Panc1 (cell line): ENCODE data around the gene ANKRD33B. TPM values are rescaled to one million over a fixed set of nuclear protein-coding genes. Genes with fewer than 3 reads are reported as not detected.
A peak's percentile ranks its signal among the peaks of the same experiment; 100 is the strongest.
"Not testable (repeated sequence)": the region's sequence is repeated elsewhere in the genome, so short reads cannot be mapped to it uniquely, and the experiment has no call there.

Experiments
- ATAC-seq: fragments of 200-7000 bp; cut with Tn5 transposase; 2 replicates; pipeline ENCODE4 v1.9.1; 2020; ENCODE audit warnings: mild to moderate bottlenecking, moderate library complexity
- Bru-seq: library from RNA; stranded (reverse); fragments of 400-500 nt; gene quantifications from one replicate; lab custom pipeline; 2021; lab: Mats Ljungman, UMichigan
- BruChase-seq, 2 experiments: library from RNA; stranded (reverse); fragments of 400-500 nt; gene quantifications; one replicate each; lab custom pipeline; 2021; lab: Mats Ljungman, UMichigan
- BruUV-seq: library from RNA; stranded (reverse); fragments of 400-500 nt; replicated peaks from 2 replicates; lab custom pipeline; 2021; lab: Mats Ljungman, UMichigan
- CTCF ChIA-PET: fragments of 300-600 bp; sonication (Branson Sonifier 250); formaldehyde crosslinking; loops from one replicate; lab custom pipeline; 2022; ENCODE audit warnings: antibody characterized with exemption; lab: Charles Lee
- POLR2A ChIA-PET: fragments of 300-600 bp; sonication (Branson Sonifier 250); formaldehyde crosslinking; loops from one replicate; lab custom pipeline; 2022; ENCODE audit warnings: antibody characterized with exemption; lab: Charles Lee
- DNase-seq: peaks from one replicate; pipeline ENCODE4 v3.0.0-alpha.2; 2010; ENCODE audit warnings: low read depth, low spot score
- H3K27ac ChIP-seq: 2 replicates; pipeline ENCODE4 v1.5.1; 2011; ENCODE audit warnings: mild to moderate bottlenecking, low read length, inconsistent platforms
- H3K27me3 ChIP-seq: fragments of 200-500 bp; sonication (Bioruptor generic); 2 replicates; pipeline ENCODE4 v1.6.0; 2014; ENCODE audit warnings: low read length, inconsistent platforms; ENCODE audit not compliant: control insufficient read depth, insufficient read depth
- H3K36me3 ChIP-seq: fragments of 200-500 bp; sonication (Bioruptor generic); 2 replicates; pipeline ENCODE4 v1.5.1; 2014; ENCODE audit warnings: inconsistent platforms, mild to moderate bottlenecking, low read length, moderate library complexity; ENCODE audit not compliant: control insufficient read depth, insufficient read depth
- H3K4me1 ChIP-seq: 2 replicates; pipeline ENCODE4 v1.5.1; 2011; ENCODE audit warnings: inconsistent platforms, mild to moderate bottlenecking, low read length, moderate library complexity; ENCODE audit not compliant: control insufficient read depth, insufficient read depth
- H3K4me3 ChIP-seq, 2 experiments: 2 replicates each; pipeline ENCODE4 v1.5.1; 2011 to 2012; ENCODE audit warnings: low read depth in 2 of 2, low read length in 2 of 2, mild to moderate bottlenecking in 2 of 2, inconsistent platforms in 1 of 2, moderate library complexity in 1 of 2
- H3K9me3 ChIP-seq: fragments of 200-500 bp; sonication (Bioruptor generic); 2 replicates; pipeline ENCODE4 v1.5.1; 2014; ENCODE audit warnings: low read depth, mild to moderate bottlenecking, inconsistent platforms, low read length, moderate library complexity; ENCODE audit not compliant: control insufficient read depth, insufficient read depth
- POLR2AphosphoS5 ChIP-seq: IDR thresholded peaks from 2 replicates; pipeline ENCODE4 v1.6.1; 2012; ENCODE audit warnings: mild to moderate bottlenecking, low read depth, low read length, moderate library complexity
- SIN3A ChIP-seq: IDR thresholded peaks from 2 replicates; pipeline ENCODE4 v1.6.1; 2012; ENCODE audit warnings: low read depth, mild to moderate bottlenecking, low read length, moderate library complexity, borderline replicate concordance; ENCODE audit not compliant: insufficient read depth
- TCF7L2 ChIP-seq: IDR thresholded peaks from 2 replicates; pipeline ENCODE4 v1.6.1; 2011; ENCODE audit warnings: mild to moderate bottlenecking, low read depth, low read length, inconsistent platforms
- in situ Hi-C: cut with HindIII; loops from 2 replicates; pipeline ENCODE4 v1.10.0; 2016; ENCODE audit warnings: low sequenced_read_pairs, low pct_unique_long_range_greater_than_20kb
- intact Hi-C: fragments of 100-400 bp; cut with micrococcal nuclease; formaldehyde crosslinking; loops from one replicate; pipeline ENCODE4 v1.10.0; 2022; ENCODE audit not compliant: unreplicated experiment
- long read RNA-seq: library from polyadenylated mRNA; unstranded; transcript quantifications from one replicate; pipeline ENCODE4 v2.0.0, GENCODE V29; 2021; ENCODE audit not compliant: unreplicated experiment
- polyA plus RNA-seq: library from polyadenylated mRNA; unstranded; fragments of >200 nt; gene quantifications from one replicate; pipeline ENCODE4 v1.2.1, GENCODE V29; 2012; ENCODE audit warnings: missing spikeins; ENCODE audit not compliant: insufficient read length
- total RNA-seq: library from RNA; stranded (reverse); gene quantifications from one replicate; pipeline ENCODE4 v1.2.1, GENCODE V29; 2021; ENCODE audit not compliant: unreplicated experiment
- TF ChIP-seq, protein P1 (sequence below): fragments of 450-650 bp; IDR thresholded peaks from 2 replicates; pipeline ENCODE4 v1.5.1; 2017; ENCODE audit warnings: mild to moderate bottlenecking
- TF ChIP-seq, protein P2 (sequence below), 2 experiments: IDR thresholded peaks; 2 replicates each; pipeline ENCODE4 v1.6.1; 2011 to 2012; ENCODE audit warnings: low read depth in 2 of 2, control low read depth in 1 of 2, low read length in 1 of 2, mild to moderate bottlenecking in 1 of 2, moderate library complexity in 1 of 2; ENCODE audit not compliant: insufficient read depth in 1 of 2

The ANKRD33B gene
- total RNA-seq, result 19.1 TPM
- 7.7 TPM for polyA plus RNA-seq
- percentile 75 among the genes with signal in this experiment for Bru-seq, nascent RNA
- BruChase-seq, experiment 1, labeled RNA remaining after a 2-hour chase, result percentile 76 among the genes with signal in this experiment
- BruChase-seq, experiment 2, labeled RNA remaining after a 6-hour chase, result percentile 72 among the genes with signal in this experiment
- long read RNA-seq, full-length matches to known transcripts, result 1 of 34 reads
- long read RNA-seq, partial matches to known transcripts, result 1 of 34 reads
- long read RNA-seq, other reads (novel, unspliced or antisense), result 32 of 34 reads

DNA sequence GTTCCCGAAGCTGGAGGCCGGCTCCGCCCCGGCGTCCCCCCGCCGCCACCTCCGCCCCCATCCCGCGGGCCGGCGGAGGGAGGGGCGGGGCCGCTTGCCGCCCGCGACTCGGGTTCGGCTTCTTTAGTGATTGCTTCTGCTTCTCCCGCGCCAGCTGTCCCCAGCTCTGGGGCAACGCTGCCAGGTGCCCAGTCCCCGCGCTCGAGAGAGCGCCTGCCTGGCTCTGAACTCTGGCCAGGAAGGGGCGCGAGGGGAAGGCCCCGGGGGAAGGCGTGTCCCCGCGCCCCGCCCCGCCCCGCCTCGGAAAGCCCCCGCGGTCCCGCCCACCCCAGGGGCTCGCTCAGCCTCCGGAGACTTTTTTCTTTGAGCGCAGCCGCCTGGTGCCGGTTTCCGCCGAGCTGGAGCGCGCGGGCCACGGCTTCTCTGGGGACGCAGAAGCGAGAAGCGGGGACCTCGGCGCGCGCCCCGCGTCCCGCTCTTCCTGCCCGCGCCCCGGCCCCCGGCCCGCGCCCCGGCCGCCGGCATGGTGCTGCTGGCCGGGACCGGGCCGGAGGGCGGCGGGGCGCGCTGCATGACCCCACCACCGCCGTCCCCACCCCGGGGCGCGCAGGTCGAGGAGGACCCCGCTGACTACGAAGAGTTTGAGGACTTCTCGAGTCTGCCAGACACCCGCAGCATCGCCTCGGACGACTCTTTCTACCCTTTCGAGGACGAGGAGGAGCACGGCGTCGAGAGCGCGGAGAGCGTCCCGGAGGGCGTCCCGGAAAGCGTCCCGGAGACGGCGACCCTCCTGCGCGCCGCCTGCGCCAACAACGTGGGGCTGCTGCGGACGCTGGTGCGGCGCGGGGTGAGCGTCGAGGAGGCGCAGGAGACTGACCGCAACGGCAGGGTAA lies at the start of gene ANKRD33B:
ANKRD33B (plus strand) TSS at position 126 of the 893 bp plus-strand sequence; CDS start at position 524, 398 bp downstream.
- in situ Hi-C loops, result no loop called here
- peak; percentile 81 for ATAC-seq
- ChIA-PET POLR2A (no interaction called here), CTCF (no interaction called here)
- intact Hi-C loops, result loop anchor here (10.0 kb wide), 1 partner anchor 109 kb away; no protein-coding TSS in a partner anchor
- DNase-seq, result no peak
- H3K4me3 ChIP-seq, result peak within 1 kb of the TSS; percentile 59 to 70
- no peaks in the 10 kb centered on the region for H3K27me3 ChIP-seq
- H3K27ac ChIP-seq, result peak within 1 kb of the TSS; percentile 78
- peak; percentile 82; the same call in 1 of the 2 replicates for TF ChIP-seq SIN3A
- TF ChIP-seq, protein P1, sequence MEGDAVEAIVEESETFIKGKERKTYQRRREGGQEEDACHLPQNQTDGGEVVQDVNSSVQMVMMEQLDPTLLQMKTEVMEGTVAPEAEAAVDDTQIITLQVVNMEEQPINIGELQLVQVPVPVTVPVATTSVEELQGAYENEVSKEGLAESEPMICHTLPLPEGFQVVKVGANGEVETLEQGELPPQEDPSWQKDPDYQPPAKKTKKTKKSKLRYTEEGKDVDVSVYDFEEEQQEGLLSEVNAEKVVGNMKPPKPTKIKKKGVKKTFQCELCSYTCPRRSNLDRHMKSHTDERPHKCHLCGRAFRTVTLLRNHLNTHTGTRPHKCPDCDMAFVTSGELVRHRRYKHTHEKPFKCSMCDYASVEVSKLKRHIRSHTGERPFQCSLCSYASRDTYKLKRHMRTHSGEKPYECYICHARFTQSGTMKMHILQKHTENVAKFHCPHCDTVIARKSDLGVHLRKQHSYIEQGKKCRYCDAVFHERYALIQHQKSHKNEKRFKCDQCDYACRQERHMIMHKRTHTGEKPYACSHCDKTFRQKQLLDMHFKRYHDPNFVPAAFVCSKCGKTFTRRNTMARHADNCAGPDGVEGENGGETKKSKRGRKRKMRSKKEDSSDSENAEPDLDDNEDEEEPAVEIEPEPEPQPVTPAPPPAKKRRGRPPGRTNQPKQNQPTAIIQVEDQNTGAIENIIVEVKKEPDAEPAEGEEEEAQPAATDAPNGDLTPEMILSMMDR, result no peak
- TF ChIP-seq, protein P2, sequence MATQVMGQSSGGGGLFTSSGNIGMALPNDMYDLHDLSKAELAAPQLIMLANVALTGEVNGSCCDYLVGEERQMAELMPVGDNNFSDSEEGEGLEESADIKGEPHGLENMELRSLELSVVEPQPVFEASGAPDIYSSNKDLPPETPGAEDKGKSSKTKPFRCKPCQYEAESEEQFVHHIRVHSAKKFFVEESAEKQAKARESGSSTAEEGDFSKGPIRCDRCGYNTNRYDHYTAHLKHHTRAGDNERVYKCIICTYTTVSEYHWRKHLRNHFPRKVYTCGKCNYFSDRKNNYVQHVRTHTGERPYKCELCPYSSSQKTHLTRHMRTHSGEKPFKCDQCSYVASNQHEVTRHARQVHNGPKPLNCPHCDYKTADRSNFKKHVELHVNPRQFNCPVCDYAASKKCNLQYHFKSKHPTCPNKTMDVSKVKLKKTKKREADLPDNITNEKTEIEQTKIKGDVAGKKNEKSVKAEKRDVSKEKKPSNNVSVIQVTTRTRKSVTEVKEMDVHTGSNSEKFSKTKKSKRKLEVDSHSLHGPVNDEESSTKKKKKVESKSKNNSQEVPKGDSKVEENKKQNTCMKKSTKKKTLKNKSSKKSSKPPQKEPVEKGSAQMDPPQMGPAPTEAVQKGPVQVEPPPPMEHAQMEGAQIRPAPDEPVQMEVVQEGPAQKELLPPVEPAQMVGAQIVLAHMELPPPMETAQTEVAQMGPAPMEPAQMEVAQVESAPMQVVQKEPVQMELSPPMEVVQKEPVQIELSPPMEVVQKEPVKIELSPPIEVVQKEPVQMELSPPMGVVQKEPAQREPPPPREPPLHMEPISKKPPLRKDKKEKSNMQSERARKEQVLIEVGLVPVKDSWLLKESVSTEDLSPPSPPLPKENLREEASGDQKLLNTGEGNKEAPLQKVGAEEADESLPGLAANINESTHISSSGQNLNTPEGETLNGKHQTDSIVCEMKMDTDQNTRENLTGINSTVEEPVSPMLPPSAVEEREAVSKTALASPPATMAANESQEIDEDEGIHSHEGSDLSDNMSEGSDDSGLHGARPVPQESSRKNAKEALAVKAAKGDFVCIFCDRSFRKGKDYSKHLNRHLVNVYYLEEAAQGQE (IDR thresholded peaks at IDR 0.05; ENCODE audit: insufficient read depth in 1 of 2, low read depth in 2 of 2, low read length in 1 of 2), result no peak
- TF ChIP-seq POLR2AphosphoS5, result peak; percentile 43; the same call in 1 of the 2 replicates
- TF ChIP-seq TCF7L2, result peak; percentile 68
- H3K4me1 ChIP-seq, result peaks cover 33% of the 10 kb centered on the region
- no peaks in the 10 kb centered on the region for H3K36me3 ChIP-seq
- BruUV-seq, result no TSS peak
- H3K9me3 ChIP-seq, result no peaks in the 10 kb centered on the region

DNA sequence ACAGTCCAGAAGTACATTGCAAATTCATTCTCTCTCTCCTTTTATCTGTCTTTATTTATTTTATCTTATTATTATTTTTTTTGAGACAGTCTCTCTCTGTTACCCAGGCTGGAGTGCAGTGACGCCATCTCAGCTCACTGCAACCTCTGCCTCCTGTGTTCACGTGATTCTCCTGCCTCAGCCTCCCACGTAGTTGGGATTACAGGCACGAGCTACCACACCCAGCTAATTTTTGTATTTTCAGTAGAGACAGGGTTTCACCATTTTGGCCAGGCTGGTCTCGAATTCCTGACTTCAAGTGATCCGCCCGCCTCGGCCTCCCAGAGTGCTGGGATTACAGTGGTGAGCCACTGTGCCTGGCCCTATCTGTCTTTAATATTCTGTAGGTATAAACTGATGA lies 49.3 kb upstream of the ANKRD33B start:
- BruUV-seq, ATAC-seq, H3K27ac ChIP-seq, H3K27me3 ChIP-seq, POLR2A ChIA-PET, CTCF ChIA-PET, H3K9me3 ChIP-seq, intact Hi-C loops, H3K4me3 ChIP-seq, DNase-seq, H3K36me3 ChIP-seq, in situ Hi-C loops: not testable (repeated sequence)
- peaks cover 15% of the 10 kb centered on the region for H3K4me1 ChIP-seq
